ENCODE data around the gene SIPA1L3. TPM values are rescaled to one million over a fixed set of nuclear protein-coding genes. Genes with fewer than 3 reads are reported as not detected.

Gene SIPA1L3
- total and polyA plus RNA-seq, 9 of the 15 experiments (the other 6 are each of a cell fraction or from before 2014, with no cell fraction given): 0.01 to 6.1 (median 2.5) TPM

DNA sequence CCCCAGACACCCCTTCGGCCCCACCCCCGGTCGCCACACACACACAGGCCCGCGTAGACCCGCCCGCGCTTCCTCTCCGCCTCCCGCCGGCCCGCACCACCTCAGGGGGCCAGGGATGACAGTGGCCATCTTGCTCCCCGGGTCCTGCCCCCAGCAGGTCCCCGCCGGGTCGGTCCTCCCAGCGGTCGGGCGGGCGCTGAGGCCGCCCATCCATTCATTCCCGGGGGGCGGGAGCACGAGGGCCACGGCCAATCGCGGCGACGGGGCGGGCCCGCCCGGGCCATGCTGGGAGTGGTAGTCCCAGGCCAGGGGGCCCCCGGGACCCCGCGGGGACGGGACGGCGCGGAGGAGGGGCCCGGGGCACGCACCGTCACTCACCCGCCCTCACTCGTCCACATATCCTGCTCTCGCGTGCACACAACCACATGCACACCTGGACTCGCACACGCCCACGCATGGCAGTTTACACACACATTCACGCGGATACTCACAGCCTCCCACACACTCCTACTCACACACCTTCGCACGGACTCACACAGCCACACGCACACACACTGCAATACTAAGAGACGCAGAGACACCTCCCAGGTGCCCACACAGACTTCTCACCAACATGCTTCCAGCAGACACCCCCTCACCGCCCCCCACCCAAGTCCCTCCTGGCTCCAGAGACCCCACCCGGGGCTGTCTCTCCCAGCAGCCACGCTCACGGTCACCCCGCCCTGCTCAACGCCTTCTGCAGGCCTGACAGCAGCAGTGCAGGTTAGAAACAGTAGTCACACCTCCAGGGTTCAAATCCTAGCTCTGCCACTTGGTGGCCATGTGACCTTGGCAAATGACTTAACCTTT, 317.2 kb downstream of the SIPA1L3 start, which contains the start of gene DPF1 (continued):
- TF ChIP-seq ZBTB5 (IDR thresholded peaks at IDR 0.05): peak; percentile 77
- peak; percentile 55 for TF ChIP-seq CCNT2 (IDR thresholded peaks at IDR 0.05; ENCODE audit: borderline replicate concordance, extremely low read depth, insufficient read length, low read depth, low read length)
- TF ChIP-seq ZNF277 (CRISPR knock-in tag; IDR thresholded peaks at IDR 0.05; ENCODE audit: borderline replicate concordance): no peak
- no peak for TF ChIP-seq ZNF224 (CRISPR knock-in tag; IDR thresholded peaks at IDR 0.05)
- TF ChIP-seq E2F6 (IDR thresholded peaks at IDR 0.05; ENCODE audit: borderline replicate concordance in 1 of 2, extremely low read depth in 1 of 2, insufficient read depth in 1 of 2, insufficient read length in 1 of 2, low read depth in 1 of 2, low read length in 1 of 2, poor library complexity in 1 of 2, severe bottlenecking in 1 of 2): peak; percentile 36 to 49
- TF ChIP-seq CHD4 (IDR thresholded peaks at IDR 0.05; ENCODE audit: insufficient read depth, insufficient replicate concordance, low read depth, low read length, poor library complexity, severe bottlenecking): peak; percentile 31
- TF ChIP-seq, protein P1, sequence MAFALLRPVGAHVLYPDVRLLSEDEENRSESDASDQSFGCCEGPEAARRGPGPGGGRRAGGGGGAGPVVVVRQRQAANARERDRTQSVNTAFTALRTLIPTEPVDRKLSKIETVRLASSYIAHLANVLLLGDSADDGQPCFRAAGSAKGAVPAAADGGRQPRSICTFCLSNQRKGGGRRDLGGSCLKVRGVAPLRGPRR (CRISPR knock-in tag; IDR thresholded peaks at IDR 0.05): no peak
- TF ChIP-seq, protein P2, sequence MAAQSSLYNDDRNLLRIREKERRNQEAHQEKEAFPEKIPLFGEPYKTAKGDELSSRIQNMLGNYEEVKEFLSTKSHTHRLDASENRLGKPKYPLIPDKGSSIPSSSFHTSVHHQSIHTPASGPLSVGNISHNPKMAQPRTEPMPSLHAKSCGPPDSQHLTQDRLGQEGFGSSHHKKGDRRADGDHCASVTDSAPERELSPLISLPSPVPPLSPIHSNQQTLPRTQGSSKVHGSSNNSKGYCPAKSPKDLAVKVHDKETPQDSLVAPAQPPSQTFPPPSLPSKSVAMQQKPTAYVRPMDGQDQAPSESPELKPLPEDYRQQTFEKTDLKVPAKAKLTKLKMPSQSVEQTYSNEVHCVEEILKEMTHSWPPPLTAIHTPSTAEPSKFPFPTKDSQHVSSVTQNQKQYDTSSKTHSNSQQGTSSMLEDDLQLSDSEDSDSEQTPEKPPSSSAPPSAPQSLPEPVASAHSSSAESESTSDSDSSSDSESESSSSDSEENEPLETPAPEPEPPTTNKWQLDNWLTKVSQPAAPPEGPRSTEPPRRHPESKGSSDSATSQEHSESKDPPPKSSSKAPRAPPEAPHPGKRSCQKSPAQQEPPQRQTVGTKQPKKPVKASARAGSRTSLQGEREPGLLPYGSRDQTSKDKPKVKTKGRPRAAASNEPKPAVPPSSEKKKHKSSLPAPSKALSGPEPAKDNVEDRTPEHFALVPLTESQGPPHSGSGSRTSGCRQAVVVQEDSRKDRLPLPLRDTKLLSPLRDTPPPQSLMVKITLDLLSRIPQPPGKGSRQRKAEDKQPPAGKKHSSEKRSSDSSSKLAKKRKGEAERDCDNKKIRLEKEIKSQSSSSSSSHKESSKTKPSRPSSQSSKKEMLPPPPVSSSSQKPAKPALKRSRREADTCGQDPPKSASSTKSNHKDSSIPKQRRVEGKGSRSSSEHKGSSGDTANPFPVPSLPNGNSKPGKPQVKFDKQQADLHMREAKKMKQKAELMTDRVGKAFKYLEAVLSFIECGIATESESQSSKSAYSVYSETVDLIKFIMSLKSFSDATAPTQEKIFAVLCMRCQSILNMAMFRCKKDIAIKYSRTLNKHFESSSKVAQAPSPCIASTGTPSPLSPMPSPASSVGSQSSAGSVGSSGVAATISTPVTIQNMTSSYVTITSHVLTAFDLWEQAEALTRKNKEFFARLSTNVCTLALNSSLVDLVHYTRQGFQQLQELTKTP (IDR thresholded peaks at IDR 0.05; ENCODE audit: low read depth in 1 of 2, partially characterized antibody in 2 of 2): peak; percentile 39 to 61
- TF ChIP-seq RCOR1 (IDR thresholded peaks at IDR 0.05; ENCODE audit: borderline replicate concordance in 1 of 2, low read depth in 2 of 2, low read length in 2 of 2): 0 out of 4 replicates have a peak, but pooled peaks of 1 of the 2 experiments have one; percentile 7
- 0 out of 2 replicates have a peak, but pooled peaks have one; percentile 38 for TF ChIP-seq BCOR (IDR thresholded peaks at IDR 0.05)
- no peak for TF ChIP-seq PHB2 (IDR thresholded peaks at IDR 0.05; ENCODE audit: low read depth)
- no peak for TF ChIP-seq ESRRB (CRISPR knock-in tag; IDR thresholded peaks at IDR 0.05; ENCODE audit: borderline replicate concordance)
- TF ChIP-seq ZNF263 (CRISPR knock-in tag; IDR thresholded peaks at IDR 0.05; ENCODE audit: borderline replicate concordance): peak; percentile 64
- TF ChIP-seq HIVEP1 (CRISPR knock-in tag; IDR thresholded peaks at IDR 0.05): no peak
- peak; percentile 70 for TF ChIP-seq RBFOX2 (IDR thresholded peaks at IDR 0.05; ENCODE audit: low read depth, low read length)

Data from K562 (cell line).